ENCODE data around the gene PRDM16.

Gene PRDM16

GRCh38 chr1:3346478-3346877, 277.5 kb downstream of the PRDM16 start:
- TF ChIP-seq, protein P1, sequence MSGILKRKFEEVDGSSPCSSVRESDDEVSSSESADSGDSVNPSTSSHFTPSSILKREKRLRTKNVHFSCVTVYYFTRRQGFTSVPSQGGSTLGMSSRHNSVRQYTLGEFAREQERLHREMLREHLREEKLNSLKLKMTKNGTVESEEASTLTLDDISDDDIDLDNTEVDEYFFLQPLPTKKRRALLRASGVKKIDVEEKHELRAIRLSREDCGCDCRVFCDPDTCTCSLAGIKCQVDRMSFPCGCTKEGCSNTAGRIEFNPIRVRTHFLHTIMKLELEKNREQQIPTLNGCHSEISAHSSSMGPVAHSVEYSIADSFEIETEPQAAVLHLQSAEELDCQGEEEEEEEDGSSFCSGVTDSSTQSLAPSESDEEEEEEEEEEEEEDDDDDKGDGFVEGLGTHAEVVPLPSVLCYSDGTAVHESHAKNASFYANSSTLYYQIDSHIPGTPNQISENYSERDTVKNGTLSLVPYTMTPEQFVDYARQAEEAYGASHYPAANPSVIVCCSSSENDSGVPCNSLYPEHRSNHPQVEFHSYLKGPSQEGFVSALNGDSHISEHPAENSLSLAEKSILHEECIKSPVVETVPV (CRISPR knock-in tag; IDR thresholded peaks at IDR 0.05) = no peak
- no peak for ATAC-seq

- TF ChIP-seq PATZ1 (CRISPR knock-in tag; IDR thresholded peaks at IDR 0.05; ENCODE audit: borderline replicate concordance) = no peak
- TF ChIP-seq ZNF70 (CRISPR knock-in tag; IDR thresholded peaks at IDR 0.05) = no peak
- TF ChIP-seq CSDC2 (CRISPR knock-in tag; IDR thresholded peaks at IDR 0.05) = no peak
- no peak for TF ChIP-seq ZNF565 (CRISPR knock-in tag; conservative IDR thresholded peaks at IDR 0.05; ENCODE audit: low read depth)
- no peak for TF ChIP-seq BACH2 (CRISPR knock-in tag; IDR thresholded peaks at IDR 0.05; ENCODE audit: borderline replicate concordance)
- TF ChIP-seq, protein P1 (CRISPR knock-in tag; IDR thresholded peaks at IDR 0.05) = no peak
- TF ChIP-seq ESRRG (CRISPR knock-in tag; IDR thresholded peaks at IDR 0.05) = no peak
- no peak for TF ChIP-seq TOX (CRISPR knock-in tag; IDR thresholded peaks at IDR 0.05; ENCODE audit: borderline replicate concordance)
- TF ChIP-seq OSR1 (CRISPR knock-in tag; IDR thresholded peaks at IDR 0.05) = no peak
- TF ChIP-seq ZFP3 (CRISPR knock-in tag; IDR thresholded peaks at IDR 0.05) = no peak
- TF ChIP-seq, protein P2, sequence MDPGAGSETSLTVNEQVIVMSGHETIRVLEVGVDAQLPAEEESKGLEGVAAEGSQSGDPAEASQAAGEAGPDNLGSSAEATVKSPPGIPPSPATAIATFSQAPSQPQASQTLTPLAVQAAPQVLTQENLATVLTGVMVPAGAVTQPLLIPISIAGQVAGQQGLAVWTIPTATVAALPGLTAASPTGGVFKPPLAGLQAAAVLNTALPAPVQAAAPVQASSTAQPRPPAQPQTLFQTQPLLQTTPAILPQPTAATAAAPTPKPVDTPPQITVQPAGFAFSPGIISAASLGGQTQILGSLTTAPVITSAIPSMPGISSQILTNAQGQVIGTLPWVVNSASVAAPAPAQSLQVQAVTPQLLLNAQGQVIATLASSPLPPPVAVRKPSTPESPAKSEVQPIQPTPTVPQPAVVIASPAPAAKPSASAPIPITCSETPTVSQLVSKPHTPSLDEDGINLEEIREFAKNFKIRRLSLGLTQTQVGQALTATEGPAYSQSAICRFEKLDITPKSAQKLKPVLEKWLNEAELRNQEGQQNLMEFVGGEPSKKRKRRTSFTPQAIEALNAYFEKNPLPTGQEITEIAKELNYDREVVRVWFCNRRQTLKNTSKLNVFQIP (CRISPR knock-in tag; IDR thresholded peaks at IDR 0.05; ENCODE audit: borderline replicate concordance, low read depth) = no peak
- TF ChIP-seq GLIS3 (CRISPR knock-in tag; IDR thresholded peaks at IDR 0.05) = no peak
- no peak for TF ChIP-seq ZFP30 (CRISPR knock-in tag; IDR thresholded peaks at IDR 0.05)
- no peak for TF ChIP-seq CREB5 (CRISPR knock-in tag; IDR thresholded peaks at IDR 0.05; ENCODE audit: low read depth)
- no peak for TF ChIP-seq TCF4 (CRISPR knock-in tag; IDR thresholded peaks at IDR 0.05; ENCODE audit: borderline replicate concordance)
- no peak for TF ChIP-seq PPARA (CRISPR knock-in tag; IDR thresholded peaks at IDR 0.05; ENCODE audit: borderline replicate concordance)
- TF ChIP-seq ARNTL (CRISPR knock-in tag; IDR thresholded peaks at IDR 0.05; ENCODE audit: borderline replicate concordance, low read depth) = no peak
- ATAC-seq = no peak
These were observed 278.4 kb downstream of the PRDM16 start for GRCh38 chr1:3347257-3348020.

DNA sequence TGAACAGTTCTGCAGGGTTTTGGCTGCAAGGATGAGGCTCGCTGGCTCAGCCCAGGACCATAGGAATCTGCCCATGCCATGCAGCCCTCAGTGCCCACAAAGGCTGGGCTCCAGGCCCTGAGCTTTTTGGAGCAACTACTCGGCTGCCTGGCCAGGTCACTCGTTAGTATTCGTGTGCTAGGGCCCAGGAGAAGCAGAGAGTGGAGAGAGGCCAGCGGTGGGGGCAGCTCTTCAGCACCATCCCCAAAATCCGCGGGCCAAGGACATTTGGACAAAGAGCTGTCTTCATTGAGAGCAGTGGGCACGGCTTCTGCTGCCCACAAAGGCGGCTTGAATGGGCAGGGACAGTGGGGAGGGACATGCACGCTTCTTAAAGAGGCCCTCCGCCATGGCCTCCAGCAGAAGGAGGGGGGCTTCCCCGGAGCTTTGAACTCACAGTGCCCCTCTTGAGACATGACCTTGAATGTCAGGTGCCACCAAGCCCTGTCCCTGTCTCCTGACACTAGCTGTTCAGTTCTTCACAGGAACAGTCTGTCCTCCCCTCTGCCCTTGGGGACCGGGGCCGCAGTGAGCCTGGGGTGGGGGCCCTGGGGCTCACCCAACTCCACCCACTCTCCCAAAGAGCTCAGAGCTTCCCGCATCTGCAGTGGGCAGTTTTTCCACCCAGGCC, 279.3 kb downstream of the PRDM16 start:
- TF ChIP-seq OSR1 (CRISPR knock-in tag; IDR thresholded peaks at IDR 0.05) (no peak), PPARA (CRISPR knock-in tag; IDR thresholded peaks at IDR 0.05; ENCODE audit: borderline replicate concordance) (no peak), SNAI2 (CRISPR knock-in tag; IDR thresholded peaks at IDR 0.05) (no peak), CREB5 (CRISPR knock-in tag; IDR thresholded peaks at IDR 0.05; ENCODE audit: low read depth) (no peak)
- ATAC-seq = no peak
